Fibroblast of peridontal ligament (primary cell): ENCODE data around the gene ADAMTS18.

Experiments used
- DNase-seq: peaks from one replicate; pipeline ENCODE4 v3.0.0-alpha.2; 2010; ENCODE audit errors: extremely low read depth

The ADAMTS18 gene

DNA sequence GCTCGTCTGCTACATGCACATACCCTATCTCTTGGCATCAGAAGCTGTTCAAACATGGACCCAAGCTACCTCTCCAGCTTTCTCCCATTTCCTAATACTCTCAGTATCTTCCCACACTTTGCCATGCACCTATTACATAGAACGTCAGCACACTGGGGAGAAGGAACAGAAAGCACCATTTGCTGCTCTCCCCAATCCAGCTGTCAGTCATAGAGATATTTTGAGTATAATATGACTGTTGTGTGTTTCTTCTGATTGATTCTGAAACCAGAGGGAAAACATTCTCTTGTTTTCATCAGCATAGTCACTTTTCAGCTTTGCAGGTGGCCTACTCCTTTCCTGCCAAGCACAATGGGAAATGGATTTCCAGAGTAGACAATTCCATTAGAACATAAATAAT is 107.1 kb downstream of the ADAMTS18 start:
- DNase-seq, result no peak

- no peak for DNase-seq
These were observed 110.1 kb downstream of the ADAMTS18 start for GRCh38 chr16:77324729-77325128.

- no peak for DNase-seq
These were observed 111.1 kb downstream of the ADAMTS18 start for GRCh38 chr16:77323695-77324094.

DNA sequence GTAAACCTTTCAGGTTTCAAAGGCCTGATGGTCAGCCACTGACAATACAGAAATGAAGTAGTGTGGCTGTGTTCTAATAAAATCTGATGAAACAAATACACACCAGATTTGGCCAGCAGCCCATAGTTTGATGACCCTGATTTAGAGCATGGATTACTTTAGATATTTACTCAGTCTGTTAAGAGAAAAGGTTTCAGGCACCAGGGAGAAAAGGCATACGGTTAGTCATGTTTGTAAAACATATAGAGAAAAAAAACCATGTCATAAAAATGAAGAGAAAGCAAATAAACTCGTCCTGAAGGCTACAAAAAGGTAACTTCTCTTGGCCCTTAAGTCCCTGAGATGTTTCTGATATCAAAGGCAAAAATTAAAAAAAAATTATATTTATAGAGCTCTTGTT is 112.1 kb downstream of the ADAMTS18 start:
- DNase-seq, result no peak

GRCh38 chr16:77317059-77317458 is 117.8 kb downstream of the ADAMTS18 start:
- DNase-seq, result no peak

DNA sequence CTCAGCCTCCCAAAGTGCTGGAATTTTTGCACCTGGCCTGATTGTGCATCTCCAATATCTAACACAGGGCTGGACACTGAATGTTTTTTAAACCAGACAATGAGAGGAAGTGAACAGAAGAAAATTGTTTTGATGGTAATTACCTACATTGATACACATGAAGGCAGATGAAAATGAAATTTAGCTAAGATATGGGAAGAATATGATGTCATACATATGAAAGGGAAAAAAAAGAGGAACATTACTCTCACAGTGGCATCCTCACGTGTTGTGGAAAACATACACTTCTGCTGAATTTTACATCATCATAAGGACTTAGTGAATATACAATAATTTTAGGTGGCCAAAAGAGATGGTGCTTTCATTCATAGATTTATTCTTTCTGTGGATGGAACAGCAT is 124.0 kb downstream of the ADAMTS18 start:
- DNase-seq, result no peak

- peak; percentile 54 for DNase-seq
These were observed 126.7 kb downstream of the ADAMTS18 start for GRCh38 chr16:77308163-77308561.

- DNase-seq, result no peak
These were observed 127.2 kb downstream of the ADAMTS18 start for GRCh38 chr16:77307426-77308162.

GRCh38 chr16:77306075-77306474 is 128.8 kb downstream of the ADAMTS18 start:
- no peak for DNase-seq

GRCh38 chr16:77304877-77305276 is 130.0 kb downstream of the ADAMTS18 start:
- no peak for DNase-seq

DNA sequence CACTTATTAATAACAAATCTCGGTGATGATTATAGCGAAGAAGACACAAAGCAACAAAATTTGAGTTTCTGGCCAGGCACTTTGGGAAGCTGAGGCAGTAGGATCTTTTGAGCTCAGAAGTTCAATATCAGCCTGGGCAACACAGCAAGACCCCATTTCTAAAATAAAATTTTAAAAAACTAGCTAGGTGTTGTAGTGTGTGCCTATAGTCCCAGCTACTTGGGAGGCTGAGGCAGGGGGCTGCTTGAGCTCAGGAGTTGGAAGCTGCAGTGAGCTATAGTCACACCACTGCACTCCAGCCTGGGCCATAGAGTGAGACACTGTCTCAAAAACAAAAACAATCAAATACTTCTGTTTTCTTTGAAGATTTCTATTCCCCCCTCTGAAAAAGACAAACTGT is 130.7 kb downstream of the ADAMTS18 start:
- DNase-seq, result no peak

GRCh38 chr16:77302674-77303073 is 132.2 kb downstream of the ADAMTS18 start:
- DNase-seq, result no peak

DNA sequence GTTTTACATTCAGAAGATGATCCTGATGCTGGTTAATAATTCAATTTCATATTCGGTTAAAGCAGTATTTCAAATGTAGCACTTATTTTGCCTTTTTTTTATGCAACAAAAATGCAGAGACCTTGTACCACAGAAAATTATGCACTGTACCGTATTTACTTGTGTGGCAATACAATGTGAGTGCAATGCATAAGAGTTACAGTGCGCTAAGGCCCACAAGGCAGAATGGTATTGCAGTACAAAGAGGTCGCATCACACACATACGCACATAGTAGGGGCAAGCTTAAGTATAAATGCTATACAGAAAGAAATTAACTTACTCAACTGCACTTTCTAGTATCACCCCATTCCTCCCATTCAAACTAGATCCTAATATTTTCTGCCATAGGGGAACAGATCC is 132.6 kb downstream of the ADAMTS18 start:
- no peak for DNase-seq

DNA sequence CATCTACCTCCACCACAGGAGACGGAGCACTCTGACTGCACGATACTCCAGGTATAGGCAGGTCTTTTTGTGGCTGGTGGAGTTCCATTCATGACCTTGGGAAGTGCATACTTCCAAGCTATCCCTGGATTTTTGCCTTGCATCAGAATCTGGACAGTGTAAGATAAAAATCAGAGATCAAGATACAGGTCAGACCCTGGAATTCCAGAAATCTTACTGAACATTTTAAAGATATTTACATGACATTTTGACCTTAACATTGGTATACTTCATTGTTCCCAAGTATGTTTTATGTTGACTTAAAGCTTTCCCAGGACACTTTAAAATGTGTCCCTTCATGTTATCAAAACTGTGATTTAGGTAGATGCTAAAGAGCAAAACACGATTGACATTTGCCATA is 134.6 kb downstream of the ADAMTS18 start:
- DNase-seq, result no peak

- no peak for DNase-seq
These were observed 135.4 kb downstream of the ADAMTS18 start for GRCh38 chr16:77299395-77299794.

- DNase-seq, result peak; percentile 97
These were observed 136.1 kb downstream of the ADAMTS18 start for GRCh38 chr16:77298418-77299360.

GRCh38 chr16:77297996-77298395 is 136.8 kb downstream of the ADAMTS18 start:
- DNase-seq, result no peak

- DNase-seq, result peak; percentile 30
These were observed 138.9 kb downstream of the ADAMTS18 start for GRCh38 chr16:77295896-77296295.

DNA sequence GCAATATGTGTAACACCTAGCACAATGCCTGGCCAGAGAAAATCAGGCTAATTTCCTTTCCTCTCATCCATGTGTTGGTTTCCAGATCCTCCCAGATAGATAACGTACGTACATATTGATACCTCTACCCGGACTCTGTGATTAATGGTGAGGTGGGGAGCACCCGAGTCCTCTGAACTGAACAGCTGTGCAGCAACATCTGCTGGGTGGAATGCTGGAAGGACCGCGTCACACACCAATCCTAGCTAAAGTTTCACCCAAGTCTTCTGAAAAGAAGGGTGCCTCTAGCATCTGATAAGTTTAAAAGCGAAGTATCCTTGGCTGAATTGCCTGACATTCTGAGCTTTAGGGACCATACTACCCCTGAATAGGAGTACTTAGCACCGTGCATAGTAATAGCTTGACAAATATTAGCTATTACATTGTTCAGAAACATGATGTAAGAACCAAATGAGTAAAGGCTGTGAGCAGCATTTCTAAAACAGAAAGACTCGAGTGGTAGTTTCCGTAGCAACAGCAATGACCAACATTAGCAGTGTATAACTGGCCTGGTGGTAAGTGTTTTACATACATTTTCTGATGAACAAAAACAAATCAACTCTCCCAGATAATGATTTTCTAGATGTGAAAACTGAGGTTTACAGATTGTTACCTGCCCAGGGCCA is 144.3 kb downstream of the ADAMTS18 start:
- DNase-seq, result peak; percentile 65

DNA sequence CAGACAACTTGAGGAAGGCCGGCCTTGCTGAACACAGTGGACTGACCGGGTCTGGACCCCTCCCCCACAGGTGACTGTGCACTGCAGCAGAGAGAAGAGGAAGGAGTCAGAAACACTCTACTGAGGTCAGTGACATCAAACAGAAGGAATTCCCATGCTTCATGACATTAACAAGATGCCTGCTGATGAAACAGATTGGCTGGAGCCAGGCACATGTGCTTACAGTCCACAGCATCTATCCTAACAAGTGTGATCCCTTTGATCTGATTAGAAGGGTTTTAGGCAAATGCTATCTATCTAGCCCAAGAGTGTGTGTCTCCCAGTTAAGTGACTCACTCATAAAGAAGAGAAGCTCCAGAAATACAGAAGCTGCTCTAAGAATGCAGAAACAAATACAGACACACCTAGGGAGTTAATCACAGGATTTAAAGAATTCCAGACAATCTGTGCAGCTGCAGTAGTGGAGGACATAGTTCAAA is 145.5 kb downstream of the ADAMTS18 start:
- DNase-seq, result peak; percentile 65

- peak; percentile 91 for DNase-seq
These were observed 146.6 kb downstream of the ADAMTS18 start for GRCh38 chr16:77288222-77288621.

GRCh38 chr16:77285676-77286075 is 149.2 kb downstream of the ADAMTS18 start:
- DNase-seq, result no peak
